ES-I3 (cell line): ENCODE measurements around the gene RNF13.

Source experiments
- H3K36me3 ChIP-seq: 2 replicates; pipeline ENCODE4 v1.6.1; 2013; ENCODE audit warnings: mild to moderate bottlenecking, low read length, control low read depth, moderate library complexity; ENCODE audit not compliant: insufficient read depth
- H3K4me1 ChIP-seq: 2 replicates; pipeline ENCODE4 v1.6.1; 2013; ENCODE audit warnings: mild to moderate bottlenecking, control low read depth, low read length; ENCODE audit not compliant: insufficient read depth
- H3K9ac ChIP-seq: 2 replicates; pipeline ENCODE4 v1.6.1; 2013; ENCODE audit warnings: low read depth, mild to moderate bottlenecking, low read length, moderate library complexity
- H3K9me3 ChIP-seq: 2 replicates; pipeline ENCODE4 v1.6.1; 2013; ENCODE audit warnings: mild to moderate bottlenecking, low read length, moderate library complexity; ENCODE audit not compliant: control insufficient read depth, insufficient read depth

Gene RNF13

DNA sequence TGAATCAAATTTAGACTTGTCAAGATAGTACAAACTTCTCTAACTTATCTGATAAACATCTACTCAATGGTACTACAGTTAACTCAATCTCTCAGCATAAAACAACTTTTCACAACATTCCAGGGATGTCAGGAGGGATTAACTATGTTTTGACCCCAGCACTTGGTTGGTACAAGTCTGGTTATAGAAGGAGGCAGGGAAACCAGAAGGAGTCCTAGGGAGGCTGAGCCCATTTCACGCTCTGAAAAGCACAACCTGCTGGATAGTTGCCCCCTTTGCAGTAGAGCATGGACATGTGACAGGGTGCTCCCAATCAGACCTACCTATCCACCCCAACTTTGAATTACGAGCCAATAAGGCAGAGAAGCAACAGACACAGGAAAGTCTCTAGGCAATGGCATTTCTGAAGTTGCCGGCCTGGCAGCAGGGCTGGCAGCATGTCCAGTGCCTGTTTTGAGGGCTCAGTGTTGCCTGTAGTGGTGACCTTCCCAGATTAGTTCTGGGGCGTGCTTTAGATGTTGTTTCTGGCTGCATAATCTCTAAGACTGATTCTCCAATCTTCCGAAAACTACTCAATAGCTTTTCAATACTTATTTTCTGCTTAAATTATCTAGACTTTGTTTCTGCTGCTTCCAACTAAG lies 28.8 kb upstream of the RNF13 start:
- Histone ChIP-seq H3K9ac (no peak overlapping the region), H3K36me3 (no peaks in the 10 kb centered on the region), H3K9me3 (no peaks in the 10 kb centered on the region), H3K4me1 (peaks cover 9% of the 10 kb centered on the region)

DNA sequence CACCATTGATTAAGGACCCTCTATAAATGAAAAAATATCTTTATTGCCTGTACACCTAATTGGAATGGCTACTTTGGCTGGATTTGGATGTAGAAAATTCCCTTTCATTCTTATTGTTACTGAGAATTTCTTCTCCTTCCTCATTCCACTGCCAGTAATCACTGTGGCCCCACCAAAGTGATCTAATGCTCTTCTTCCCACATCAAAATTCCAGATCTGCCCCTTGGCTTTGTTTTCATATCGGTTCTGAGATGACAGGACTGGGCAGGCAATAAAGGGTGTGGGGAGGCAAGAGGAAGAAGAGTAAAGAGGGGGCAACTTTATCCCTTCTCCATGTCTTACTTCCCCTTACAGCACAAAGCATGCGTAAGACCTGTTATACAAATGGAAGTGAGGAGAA lies 22.7 kb upstream of the RNF13 start:
- Histone ChIP-seq H3K36me3 (no peaks in the 10 kb centered on the region), H3K4me1 (no peaks in the 10 kb centered on the region), H3K9me3 (no peaks in the 10 kb centered on the region), H3K9ac (no peak overlapping the region)

DNA sequence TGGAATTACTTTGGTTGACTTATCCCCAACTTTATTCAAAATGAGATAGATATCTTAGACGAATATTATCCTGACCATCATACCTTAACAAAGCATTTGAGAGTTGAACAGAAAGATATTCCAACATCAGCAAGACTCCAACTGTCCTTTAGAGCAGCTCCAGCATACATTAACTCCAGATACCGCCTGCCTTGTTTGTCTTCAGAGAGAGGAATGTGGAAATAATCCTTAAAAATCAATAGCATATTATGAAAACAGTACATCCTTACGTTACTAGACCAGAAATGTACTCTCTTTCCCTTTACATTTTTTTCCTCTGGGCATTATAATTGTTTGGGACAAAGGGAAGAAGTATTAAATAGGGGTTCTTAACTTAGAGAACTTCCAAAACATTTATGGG lies 22.3 kb upstream of the RNF13 start:
- H3K4me1 ChIP-seq = no peaks in the 10 kb centered on the region
- no peak overlapping the region for H3K9ac ChIP-seq
- no peaks in the 10 kb centered on the region for H3K9me3 ChIP-seq
- no peaks in the 10 kb centered on the region for H3K36me3 ChIP-seq

DNA sequence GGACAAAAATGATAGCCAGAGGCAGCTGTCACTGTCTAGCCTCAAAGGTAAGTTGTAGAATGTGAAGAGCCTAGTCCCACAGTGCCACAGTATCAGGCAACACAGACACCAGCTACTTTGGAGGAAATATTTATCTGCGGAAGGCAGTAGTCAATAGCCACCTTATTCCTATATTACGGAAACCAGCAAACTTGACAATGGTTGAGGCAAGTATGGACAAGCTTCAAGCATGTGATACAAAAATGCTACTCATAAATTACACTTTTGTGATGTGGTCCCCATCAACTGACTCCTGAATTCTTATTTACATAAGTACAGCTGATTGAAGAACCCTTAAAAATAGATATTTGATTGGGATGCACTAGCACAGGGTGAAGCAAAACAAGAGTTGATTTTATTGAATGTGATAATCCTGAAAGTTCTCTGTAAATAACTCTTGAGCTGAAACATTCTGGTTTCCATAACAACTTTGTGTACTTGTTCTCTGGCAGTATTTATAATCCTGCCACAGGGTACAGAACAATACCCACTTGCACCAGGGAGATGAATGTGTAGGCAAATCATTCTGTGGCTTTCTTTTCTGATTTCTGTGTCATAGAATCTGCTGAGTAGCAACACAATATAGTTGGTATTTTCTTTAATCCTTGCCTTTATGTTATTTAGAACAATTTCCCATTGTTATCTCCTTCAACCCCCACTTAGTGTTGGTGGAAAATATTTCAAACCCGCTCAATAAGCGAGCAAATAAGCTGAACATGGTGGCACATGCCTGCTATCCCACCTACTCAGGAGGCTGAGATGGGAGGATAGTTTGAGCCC lies 20.4 kb upstream of the RNF13 start, which contains the start of gene ANKUB1:
Gene ANKUB1 (minus strand): TSS at position 103 of the 819 bp plus-strand sequence. CDS start 188 bp downstream, outside the sequence.
- Histone ChIP-seq H3K9ac (no peak within 1 kb of the TSS), H3K36me3 (no peaks in the 10 kb centered on the region), H3K4me1 (no peaks in the 10 kb centered on the region), H3K9me3 (no peaks in the 10 kb centered on the region)

DNA sequence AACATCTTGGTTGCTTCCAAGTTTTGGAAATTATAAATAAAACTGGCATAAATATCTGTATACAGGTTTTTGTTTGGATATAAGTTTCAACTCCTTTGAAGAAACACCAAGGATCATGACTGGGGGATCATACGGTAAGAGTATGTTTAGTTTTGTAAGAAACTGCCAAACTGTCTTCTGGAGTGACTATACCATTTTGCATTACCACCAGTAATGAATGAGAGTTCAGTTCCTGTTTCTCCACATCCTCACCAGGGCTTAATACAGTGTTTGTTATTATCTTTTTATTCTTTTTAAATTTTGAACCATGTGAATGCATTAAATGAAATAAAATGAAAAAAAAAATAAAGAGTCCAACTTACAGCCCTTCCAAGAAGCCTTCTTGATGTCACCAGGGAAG lies 17.0 kb upstream of the RNF13 start:
- no peaks in the 10 kb centered on the region for H3K9me3 ChIP-seq
- H3K4me1 ChIP-seq = no peaks in the 10 kb centered on the region
- no peak overlapping the region for H3K9ac ChIP-seq
- H3K36me3 ChIP-seq = no peaks in the 10 kb centered on the region

DNA sequence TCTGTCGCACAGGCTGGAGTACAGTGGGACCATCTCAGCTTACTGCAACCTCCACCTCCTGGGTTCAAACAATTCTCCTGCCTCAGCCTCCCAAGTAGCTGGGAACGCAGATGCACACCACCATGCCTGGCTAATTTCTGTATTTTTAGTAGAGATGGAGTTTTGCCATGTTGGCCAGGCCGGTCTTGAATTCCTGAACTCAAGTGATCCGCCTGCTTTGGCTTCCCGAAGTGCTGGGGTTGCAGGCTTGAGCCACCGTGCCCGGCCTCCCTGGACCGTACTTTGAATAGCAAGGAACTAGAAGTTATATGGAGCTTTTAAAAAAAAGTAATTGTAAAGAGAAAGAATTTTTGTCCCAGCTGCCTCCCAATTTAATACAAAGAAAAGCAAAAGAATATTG lies 12.3 kb upstream of the RNF13 start:
- H3K36me3 ChIP-seq = no peaks in the 10 kb centered on the region
- H3K9ac ChIP-seq = no peak overlapping the region
- no peaks in the 10 kb centered on the region for H3K9me3 ChIP-seq
- no peaks in the 10 kb centered on the region for H3K4me1 ChIP-seq

DNA sequence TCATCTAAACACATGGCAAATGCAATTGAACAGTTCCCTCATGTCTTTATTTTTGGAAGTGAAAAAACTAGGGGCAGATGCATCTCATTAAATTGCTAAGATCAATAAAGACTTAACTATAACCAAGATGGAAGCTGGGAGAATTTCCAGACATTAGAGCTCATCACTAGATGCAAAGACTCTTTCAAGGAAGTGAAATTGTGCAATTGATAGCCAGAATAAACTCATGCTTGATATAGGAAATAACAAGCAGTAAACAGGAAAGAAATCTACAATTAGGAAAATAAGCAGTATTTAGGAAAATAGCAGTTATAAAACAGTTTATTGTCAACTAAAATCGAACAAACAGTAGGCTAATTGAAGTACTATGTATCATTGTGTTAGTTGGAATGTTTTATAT lies 11.8 kb upstream of the RNF13 start:
- no peaks in the 10 kb centered on the region for H3K36me3 ChIP-seq
- H3K9ac ChIP-seq = no peak overlapping the region

DNA sequence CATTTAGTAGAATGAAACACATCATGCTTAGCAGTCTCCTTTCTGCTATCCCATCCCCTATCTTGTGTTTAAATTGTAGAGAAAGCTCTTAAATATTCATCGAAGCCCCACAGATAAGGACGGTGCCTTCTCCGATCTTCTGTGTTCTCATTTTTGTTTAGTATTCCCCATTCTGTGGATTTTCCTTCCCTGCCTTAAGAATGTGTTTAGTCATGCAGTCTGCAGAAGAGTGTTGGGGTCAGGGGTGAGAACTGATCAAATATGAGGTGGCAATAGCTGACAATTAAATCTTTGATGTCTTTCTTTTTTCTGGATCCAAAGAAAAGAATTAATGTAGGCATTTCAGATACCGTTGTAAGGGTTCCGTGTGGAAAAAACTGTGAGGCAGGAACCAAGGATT lies 11.4 kb upstream of the RNF13 start:
- Histone ChIP-seq H3K9me3 (no peaks in the 10 kb centered on the region), H3K9ac (no peak overlapping the region), H3K4me1 (no peaks in the 10 kb centered on the region), H3K36me3 (no peaks in the 10 kb centered on the region)

More for the DNA sequence above, 11.8 kb upstream of the RNF13 start:
- Histone ChIP-seq H3K4me1 (no peaks in the 10 kb centered on the region), H3K9me3 (no peaks in the 10 kb centered on the region)

DNA sequence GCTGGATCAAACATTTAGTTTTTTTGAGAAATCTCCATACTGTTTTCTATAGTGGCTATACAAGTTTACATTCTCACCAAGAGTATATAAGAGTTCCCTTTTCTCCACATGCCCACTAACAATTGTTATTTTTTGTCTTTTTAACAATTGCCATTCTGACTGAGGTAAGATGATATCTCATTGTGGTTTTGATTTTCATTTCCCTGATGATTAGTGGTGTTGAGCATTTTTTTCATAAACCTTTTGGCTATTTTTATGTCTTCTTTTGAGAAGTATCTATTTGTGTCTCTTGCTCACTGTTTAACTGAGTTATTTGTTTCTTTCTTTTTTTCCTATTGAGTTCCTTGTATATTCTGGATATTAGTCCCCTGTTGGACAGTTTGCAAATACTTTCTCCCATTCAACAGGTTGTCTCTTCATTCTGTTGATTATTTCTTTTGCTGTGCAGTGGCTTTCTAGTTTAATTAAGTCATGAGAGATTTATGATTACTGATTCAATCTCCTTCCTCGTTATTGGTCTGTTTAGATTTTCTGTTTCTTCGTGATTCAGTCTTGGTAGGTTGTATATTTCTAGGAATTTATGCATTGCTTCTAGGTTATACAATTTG lies 6.7 kb upstream of the RNF13 start:
- Histone ChIP-seq H3K9me3 (no peaks in the 10 kb centered on the region), H3K9ac (no peak overlapping the region), H3K36me3 (no peaks in the 10 kb centered on the region), H3K4me1 (no peaks in the 10 kb centered on the region)

DNA sequence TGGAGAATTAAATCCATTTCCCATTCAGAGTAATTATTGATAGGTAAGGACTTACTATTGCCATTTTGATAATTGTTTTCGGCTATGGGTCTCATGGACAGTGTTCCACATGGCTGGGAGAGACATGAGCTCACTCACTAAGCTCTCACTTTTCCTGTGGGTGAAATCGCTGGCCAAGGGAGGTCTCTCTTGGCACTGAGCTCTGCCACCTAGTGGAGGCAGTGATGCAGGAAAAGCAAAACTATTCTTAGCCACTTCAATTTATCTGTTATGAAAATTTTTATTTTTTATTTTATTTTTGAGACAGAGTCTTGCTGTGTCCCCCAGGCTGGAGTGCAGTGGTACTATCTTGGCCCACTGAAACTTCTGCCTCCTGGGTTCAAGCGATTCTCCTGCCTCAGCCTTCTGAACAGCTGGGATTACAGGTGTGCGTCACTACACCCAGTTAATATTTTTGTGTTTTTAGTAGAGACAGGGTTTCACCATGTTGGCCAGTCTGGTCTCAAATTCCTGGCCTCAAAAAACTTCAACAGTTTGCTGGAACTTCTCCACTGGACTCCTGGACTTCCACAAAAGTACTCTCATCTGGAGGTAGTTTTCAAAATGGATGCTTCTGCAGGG lies 4.7 kb upstream of the RNF13 start:
- H3K36me3 ChIP-seq = no peaks in the 10 kb centered on the region
- 0 out of 2 replicates have a peak, but pooled peaks cover 5% of the 10 kb centered on the region for H3K4me1 ChIP-seq
- H3K9me3 ChIP-seq = no peaks in the 10 kb centered on the region
- no peak overlapping the region for H3K9ac ChIP-seq

DNA sequence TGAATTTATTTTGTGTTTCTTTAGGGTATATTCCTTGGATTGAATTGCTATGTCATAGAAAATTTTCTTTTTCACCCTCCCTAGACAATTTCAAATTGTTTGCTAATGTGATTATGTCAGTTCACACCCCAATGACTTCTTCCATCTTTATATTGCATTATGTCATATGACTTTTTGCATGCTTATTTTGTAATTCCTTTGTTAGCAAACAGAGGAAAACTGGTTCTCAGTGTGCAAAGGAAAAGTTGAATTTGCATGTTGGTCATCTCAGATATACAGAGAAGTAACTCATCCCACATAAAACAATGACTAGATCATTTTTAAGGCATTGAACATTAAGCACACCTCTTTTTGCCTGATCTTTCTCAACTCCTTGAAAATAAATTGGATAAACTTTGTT lies 3.3 kb upstream of the RNF13 start:
- Histone ChIP-seq H3K36me3 (no peaks in the 10 kb centered on the region), H3K9ac (no peak overlapping the region; the same call in 1 of the 2 replicates), H3K4me1 (peaks cover 5% of the 10 kb centered on the region; the same call in 1 of the 2 replicates), H3K9me3 (no peaks in the 10 kb centered on the region)

DNA sequence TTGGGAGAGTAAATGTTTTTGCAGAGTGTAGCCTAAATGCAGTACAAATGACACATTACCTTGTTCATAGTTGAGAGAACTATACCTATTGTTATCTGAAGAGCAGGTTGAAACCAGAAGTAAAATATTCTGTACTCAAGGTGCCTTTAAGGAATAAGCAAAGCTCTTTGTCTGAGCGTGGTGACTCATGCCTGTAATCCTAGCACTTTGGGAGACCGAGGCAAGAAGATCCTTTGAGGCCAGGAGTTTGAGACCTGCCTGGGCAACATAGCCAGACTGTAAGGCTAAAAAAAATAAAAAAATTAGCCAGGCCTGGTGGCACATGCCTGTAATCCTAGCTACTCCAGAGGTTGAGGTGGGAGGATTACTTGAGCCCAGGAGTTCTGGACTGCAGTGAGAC lies 2.2 kb upstream of the RNF13 start:
- H3K36me3 ChIP-seq = no peaks in the 10 kb centered on the region
- no peaks in the 10 kb centered on the region for H3K9me3 ChIP-seq
- no peak overlapping the region for H3K9ac ChIP-seq
- peaks cover 13% of the 10 kb centered on the region for H3K4me1 ChIP-seq

DNA sequence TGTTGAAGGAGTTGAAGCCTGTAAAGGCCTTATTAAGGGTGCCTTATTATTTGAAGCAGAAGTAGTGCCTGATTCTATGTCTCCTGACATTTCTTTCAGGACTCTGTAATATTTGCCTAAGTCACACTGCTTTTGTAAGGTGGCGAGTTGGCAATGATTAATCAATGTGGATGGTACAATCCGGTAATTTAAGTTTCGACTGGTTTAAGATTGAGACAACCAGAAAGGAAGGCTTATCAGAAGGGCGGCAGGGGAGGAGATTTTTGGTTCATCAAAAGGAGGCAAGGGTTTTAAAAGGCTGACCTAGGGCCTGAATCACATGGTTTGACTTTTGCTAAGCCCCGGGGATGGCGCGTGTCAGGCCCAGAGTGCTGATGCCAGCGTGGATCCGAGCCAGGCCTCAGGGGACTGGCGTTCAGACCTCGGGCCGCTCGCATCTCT lies 830 bp upstream of the RNF13 start:
- H3K9ac ChIP-seq = peak overlapping the region; percentile 92
- H3K4me1 ChIP-seq = peaks cover 13% of the 10 kb centered on the region
- H3K9me3 ChIP-seq = no peaks in the 10 kb centered on the region
- H3K36me3 ChIP-seq = no peaks in the 10 kb centered on the region
